Measurements from ENCODE around the gene SGK2.

DNA sequence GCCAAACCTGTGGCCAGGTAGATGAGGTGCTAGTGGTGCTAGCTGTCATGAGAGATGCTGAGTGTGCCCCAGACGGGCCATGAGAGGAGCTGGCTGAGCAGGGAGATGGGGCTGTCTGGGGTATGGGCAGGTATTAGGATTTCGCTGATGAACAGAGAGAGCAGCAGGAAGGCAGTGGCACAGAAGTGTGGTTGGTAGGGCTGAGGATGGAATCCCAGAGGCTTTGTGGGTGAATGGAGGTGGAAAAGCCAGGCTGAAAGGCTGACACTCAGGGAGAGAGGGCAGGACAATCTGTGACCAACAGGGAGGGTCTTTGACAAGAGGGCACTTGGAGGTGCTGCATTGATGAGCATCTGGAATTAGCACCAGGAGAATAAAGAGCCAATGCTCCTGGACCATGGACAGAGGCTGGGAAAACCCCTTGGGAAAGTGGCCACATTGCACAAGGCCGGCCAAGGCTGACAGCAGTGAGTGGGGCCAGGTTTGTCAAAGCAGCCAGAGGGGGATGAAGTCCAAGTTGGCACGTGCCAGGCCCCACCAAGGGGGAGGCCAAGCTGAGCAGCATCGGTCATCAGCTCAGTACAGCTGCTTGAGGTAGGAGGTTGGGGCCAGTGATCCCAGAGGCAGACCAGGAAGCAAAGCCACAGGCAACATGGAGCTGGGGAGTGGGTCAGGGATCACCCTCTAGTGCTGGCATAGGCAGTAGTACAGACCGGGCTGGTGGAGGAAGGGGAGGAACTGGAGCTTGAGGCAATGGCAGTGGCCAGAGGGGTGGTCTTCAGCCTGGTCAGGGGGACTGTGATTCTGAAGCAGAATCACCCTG, 19.7 kb upstream of the SGK2 start:
- TF ChIP-seq, protein P1, sequence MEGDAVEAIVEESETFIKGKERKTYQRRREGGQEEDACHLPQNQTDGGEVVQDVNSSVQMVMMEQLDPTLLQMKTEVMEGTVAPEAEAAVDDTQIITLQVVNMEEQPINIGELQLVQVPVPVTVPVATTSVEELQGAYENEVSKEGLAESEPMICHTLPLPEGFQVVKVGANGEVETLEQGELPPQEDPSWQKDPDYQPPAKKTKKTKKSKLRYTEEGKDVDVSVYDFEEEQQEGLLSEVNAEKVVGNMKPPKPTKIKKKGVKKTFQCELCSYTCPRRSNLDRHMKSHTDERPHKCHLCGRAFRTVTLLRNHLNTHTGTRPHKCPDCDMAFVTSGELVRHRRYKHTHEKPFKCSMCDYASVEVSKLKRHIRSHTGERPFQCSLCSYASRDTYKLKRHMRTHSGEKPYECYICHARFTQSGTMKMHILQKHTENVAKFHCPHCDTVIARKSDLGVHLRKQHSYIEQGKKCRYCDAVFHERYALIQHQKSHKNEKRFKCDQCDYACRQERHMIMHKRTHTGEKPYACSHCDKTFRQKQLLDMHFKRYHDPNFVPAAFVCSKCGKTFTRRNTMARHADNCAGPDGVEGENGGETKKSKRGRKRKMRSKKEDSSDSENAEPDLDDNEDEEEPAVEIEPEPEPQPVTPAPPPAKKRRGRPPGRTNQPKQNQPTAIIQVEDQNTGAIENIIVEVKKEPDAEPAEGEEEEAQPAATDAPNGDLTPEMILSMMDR (IDR thresholded peaks at IDR 0.05), result no peak
- TF ChIP-seq POLR2A (IDR thresholded peaks at IDR 0.05), result no peak
